ENCODE data around the gene ARFGAP3.
A peak's percentile ranks its signal among the peaks of the same experiment; 100 is the strongest.

Gene ARFGAP3

GRCh38 chr22:42860968-42861367 lies 3.9 kb upstream of the ARFGAP3 start:
- DNase-seq = no peak

DNA sequence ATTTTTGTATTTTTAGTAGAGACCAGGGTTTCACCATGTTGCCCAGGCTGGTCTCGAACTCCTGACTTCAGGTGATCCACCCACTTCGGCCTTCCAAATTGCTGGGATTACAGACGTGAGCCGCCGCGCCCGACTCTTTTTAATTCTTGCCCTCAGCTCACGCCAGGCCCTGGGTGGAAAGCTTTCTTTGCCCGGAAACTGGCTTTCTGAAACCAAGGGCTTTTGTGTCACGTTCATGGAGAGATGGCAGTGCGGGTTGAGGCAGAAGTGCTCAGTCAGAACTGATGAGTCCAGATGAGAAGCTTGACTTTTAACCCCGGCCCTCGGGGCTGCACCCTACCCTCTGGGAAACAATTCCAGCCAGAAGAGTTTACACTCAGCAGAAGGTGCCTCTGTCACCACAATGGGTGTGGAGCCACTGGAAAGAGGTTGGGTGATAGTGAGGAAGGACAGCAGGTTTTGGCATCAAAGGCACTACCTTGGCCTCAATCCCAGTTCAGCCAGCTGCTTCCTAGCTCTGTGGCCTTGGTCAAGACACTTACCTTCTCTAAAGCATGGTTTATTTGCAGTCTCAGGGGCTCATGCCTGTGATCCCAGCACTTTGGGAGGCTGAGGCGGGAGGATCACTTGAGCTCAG lies 890 bp upstream of the ARFGAP3 start:
- no peak for DNase-seq

DNA sequence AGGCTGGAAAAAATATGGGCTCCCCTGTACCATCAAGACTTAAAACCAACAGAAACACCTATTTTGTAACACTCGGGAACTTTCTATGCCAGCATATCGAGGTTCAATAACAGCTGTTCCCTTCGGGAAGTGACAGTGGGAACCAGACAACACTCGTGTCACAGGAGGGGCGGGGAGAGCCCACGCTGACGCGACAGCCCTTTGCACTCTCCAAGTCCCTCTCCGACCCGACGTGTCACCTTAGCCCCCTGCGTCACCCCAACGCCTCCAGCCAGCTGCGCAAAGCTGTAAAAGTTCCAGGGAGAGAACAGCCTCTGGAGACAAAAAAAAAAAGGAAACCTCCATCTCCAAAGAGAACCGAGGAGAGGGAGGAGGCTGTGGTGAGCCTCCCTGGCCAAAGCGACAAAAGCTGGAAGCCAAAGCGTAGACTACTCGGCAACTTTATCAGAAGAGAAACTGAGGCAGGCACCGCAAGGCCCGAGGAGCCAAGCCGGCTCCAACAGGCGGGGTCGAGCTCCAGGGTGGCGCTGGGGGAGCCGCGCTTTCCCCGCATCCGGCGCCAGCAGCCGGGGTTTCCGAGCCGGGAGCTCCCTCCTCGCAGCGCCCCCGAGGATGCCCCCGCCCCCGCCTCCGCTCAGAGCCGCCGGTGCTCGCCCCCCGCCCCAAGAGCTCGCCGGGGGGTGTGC lies 751 bp downstream of the ARFGAP3 start:
- DNase-seq = peak; percentile 32

- no peak for DNase-seq
Measured at GRCh38 chr22:42855721-42856120, 1.4 kb downstream of the ARFGAP3 start.

GRCh38 chr22:42855211-42855610 lies 1.9 kb downstream of the ARFGAP3 start:
- DNase-seq = no peak

GRCh38 chr22:42848941-42849550 lies 8.0 kb downstream of the ARFGAP3 start:
- no peak for DNase-seq

- no peak for DNase-seq
Measured at GRCh38 chr22:42847110-42847509, 10.0 kb downstream of the ARFGAP3 start.

DNA sequence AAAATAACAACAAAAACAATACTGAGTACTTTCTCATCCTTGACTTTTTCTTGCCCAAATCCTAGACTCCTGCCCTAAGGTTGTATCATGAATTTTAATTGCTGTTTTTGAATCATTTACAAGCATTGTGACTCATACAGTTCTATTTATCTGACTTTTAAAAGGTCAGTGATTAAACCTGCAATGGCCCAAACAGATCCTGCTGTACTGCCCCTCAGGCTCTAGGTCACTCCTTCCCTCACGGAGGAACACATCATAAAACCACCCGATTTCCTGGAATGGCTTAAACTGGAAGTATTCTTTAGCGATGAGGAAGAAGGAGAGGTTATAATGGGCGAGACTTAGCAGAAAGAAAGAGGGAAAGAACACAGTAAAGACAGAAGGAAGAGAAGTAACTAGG lies 12.3 kb downstream of the ARFGAP3 start:
- DNase-seq = no peak

DNA sequence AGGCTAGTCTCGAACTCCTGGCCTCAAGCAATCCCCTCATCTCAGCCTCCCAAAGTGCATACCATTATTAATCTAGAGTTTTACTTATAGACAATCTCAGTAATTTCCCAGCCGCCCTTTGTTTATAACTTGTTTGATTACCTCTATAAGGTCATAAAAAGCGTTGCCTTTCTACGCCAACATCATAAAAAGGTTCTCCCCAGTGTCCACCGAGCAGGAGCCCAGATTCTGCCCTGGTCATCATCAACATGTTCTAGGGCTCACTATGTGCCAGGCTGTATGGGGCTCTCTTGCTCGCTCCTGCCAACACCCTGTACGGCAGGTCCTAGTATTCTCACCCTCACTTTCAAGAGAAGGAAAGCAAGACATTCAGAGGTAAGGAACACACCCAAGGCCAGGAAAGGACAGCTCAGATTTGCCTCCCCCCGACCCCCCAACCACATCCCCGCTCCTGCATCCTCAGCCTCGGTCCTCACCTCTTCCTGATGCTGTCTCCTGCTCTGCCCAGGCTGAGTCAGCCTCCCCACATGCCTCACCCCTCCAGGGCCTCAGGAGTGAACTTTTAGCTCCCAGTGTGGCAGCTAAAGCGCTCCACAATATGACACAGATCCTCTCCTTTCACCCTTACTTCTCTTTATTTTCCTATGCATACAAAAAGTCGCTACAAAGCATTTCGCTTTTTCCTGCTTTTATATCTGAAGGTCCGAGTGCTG lies 14.3 kb downstream of the ARFGAP3 start:
- DNase-seq = no peak

GRCh38 chr22:42841444-42841843 lies 15.6 kb downstream of the ARFGAP3 start:
- no peak for DNase-seq

DNA sequence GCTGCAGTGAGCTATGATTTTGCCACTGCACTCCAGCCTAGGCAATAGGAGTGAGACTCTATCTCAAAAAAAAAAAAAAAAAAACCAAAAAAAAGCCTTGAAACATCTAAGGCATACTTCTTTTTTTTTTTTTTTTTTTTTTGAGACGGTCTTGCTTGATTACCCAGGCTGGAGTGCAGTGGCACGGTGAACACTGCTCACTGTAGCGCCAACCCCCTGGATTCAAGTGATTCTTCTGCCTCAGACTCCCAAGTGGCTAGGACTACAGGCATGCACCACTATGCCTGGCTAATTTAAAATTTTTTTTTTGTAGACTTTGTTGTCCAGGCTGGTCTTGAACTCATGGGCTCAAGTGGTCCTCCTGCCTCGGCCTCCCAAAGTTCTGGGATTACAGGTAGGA lies 19.5 kb downstream of the ARFGAP3 start:
- no peak for DNase-seq

- no peak for DNase-seq
Measured at GRCh38 chr22:42836026-42836425, 21.0 kb downstream of the ARFGAP3 start.

- DNase-seq = no peak
Measured at GRCh38 chr22:42834177-42834949, 22.7 kb downstream of the ARFGAP3 start.

- no peak for DNase-seq
Measured at GRCh38 chr22:42833104-42833503, 24.0 kb downstream of the ARFGAP3 start.

GRCh38 chr22:42831712-42832111 lies 25.4 kb downstream of the ARFGAP3 start:
- no peak for DNase-seq

- DNase-seq = no peak
Measured at GRCh38 chr22:42830161-42830560, 26.9 kb downstream of the ARFGAP3 start.

- no peak for DNase-seq
Measured at GRCh38 chr22:42829302-42829701, 27.8 kb downstream of the ARFGAP3 start.

DNA sequence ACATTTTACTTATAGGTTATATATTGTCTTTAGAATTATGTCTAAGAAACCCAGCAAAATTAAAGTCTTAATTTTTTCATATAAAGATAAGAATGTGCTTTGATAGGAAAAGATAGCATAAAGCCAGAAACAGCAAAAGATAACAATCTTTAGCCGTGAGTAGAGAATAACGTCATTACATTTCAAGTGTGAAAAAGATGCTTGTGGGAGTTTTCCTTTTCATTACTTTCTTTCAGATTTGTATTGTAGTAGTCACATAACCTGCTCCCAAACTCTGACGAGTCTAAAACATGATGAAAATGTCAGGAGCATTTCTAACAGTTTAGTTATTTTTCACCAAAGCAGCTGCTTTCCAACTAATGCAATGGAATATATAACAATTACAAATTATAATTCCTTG lies 31.3 kb downstream of the ARFGAP3 start:
- DNase-seq = no peak

DNA sequence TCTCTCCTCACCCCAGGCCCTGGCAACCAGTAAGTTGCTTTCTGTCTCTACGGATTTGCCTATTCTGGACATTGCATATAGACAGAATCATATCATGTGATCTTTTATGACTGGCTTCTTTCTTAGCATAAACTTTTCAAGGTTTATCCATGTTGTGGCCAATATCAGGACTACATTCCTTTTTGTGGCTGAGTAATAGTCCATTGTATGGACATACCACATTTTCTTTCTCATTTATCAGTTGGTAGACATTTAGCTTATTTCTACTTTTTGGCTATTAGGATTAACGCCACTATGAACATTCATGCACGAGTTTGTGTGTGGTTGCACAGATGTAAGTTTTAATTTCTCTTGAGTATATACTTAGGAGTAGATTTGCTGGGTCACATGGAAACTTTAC lies 35.7 kb downstream of the ARFGAP3 start:
- DNase-seq = no peak

DNA sequence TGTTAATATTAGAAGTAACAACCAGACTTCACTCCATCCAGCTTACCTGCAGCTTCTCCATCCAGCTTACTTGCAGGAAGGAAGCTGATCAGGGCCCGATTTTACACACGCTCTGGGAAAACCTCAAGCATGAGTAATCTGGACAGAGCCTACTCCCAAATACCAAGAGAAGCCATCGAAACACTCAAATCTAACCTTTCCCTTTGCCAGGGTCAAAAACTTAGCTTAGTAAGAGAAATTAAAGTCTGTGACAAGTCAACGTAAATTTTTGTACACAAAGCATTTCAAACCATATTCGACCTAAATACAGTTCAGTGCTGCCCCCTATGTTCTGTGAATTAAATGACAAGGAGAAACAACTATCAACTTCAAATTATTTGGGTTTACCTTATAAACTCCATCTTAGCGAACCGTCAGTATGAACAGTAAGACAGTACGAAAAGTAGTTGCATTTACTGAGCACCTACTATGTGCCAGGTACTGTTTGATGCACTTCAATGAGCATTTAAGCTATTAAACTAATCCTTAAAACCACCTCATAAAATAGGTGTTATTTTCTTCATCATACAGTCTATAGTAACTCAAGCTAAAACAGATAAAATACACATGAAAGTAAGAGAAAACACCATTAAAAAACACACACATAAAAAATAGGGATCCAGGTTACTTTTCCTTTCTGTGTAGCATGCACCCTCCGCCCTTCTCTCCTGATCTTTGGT lies 36.9 kb downstream of the ARFGAP3 start:
- peak; percentile 33 for DNase-seq

GRCh38 chr22:42819412-42820044 lies 37.5 kb downstream of the ARFGAP3 start:
- DNase-seq = no peak

DNA sequence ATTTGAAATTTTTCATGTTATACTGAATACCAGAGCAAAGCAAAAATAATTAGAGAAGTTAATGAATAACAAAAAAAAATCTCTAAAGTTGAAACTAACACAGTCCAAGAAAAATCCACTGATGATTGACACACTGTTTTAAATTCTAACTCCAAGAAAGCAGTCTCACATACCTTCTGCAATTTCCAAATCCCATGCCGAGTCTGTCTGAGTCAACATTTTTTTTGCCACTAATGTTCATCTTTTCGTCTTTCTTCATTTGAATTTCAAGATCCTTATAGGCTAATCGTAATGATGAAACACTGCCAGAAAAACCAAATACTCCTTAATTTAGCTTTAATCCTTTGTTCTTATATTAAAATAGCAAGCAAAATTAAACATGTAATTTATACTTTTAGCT lies 39.5 kb downstream of the ARFGAP3 start:
- DNase-seq = no peak
